Endothelial cell of umbilical vein (primary cell): ENCODE measurements around the gene OR6C6. TPM values are rescaled to one million over a fixed set of nuclear protein-coding genes. Genes with fewer than 3 reads are reported as not detected.

ENCODE experiments used
- BruUV-seq: library from RNA; stranded (reverse); fragments of 400-500 nt; replicated peaks from 2 replicates; lab custom pipeline; 2021; lab: Mats Ljungman, UMichigan
- CTCF ChIA-PET: fragments of 300-600, 350-600 bp; sonication (Branson Sonifier 250); formaldehyde crosslinking; loops from one replicate; lab custom pipeline; 2021; ENCODE audit warnings: antibody characterized with exemption, inconsistent platforms; lab: Charles Lee
- POLR2A ChIA-PET: fragments of 300-600, 350-600 bp; sonication (Branson Sonifier 250); formaldehyde crosslinking; loops from one replicate; lab custom pipeline; 2021; ENCODE audit warnings: antibody characterized with exemption, inconsistent platforms; lab: Charles Lee
- DNase-seq: peaks from one replicate; pipeline ENCODE4 v3.0.0-alpha.2; 2011; ENCODE audit warnings: low read depth, low spot score
- FAIRE-seq: peaks from 2 replicates; lab custom pipeline; 2011; peaks lifted over from hg19 to GRCh38; lab: Jason Lieb, UNC
- H2AFZ ChIP-seq: 2 replicates; pipeline ENCODE4 v1.6.0; 2012; ENCODE audit warnings: low read depth, low read length, control low read depth, inconsistent platforms
- H3K27ac ChIP-seq: 2 replicates; pipeline ENCODE4 v1.5.1; 2011; ENCODE audit warnings: low read depth, mild to moderate bottlenecking, control low read depth, low read length, moderate library complexity; ENCODE audit not compliant: insufficient read depth
- H3K27me3 ChIP-seq, 2 experiments: 2 replicates each; pipeline versions ENCODE4 v1.6.0 to v1.6.1; 2011; ENCODE audit warnings: low read length in 2 of 2, mixed read lengths in 1 of 2; ENCODE audit not compliant: control insufficient read depth in 2 of 2, insufficient read depth in 2 of 2
- H3K36me3 ChIP-seq, 2 experiments: 2 replicates in 1 of 2; 3 replicates in 1 of 2; pipeline ENCODE4 v1.5.1; 2011; ENCODE audit warnings: low read length in 2 of 2, mild to moderate bottlenecking in 1 of 2, moderate library complexity in 1 of 2; ENCODE audit not compliant: control insufficient read depth in 2 of 2, insufficient read depth in 2 of 2; ENCODE audit errors: extremely low read depth in 1 of 2
- H3K4me1 ChIP-seq: 3 replicates; pipeline ENCODE4 v1.5.1; 2011; ENCODE audit warnings: mild to moderate bottlenecking, low read length; ENCODE audit not compliant: control insufficient read depth, insufficient read depth; ENCODE audit errors: extremely low read depth
- H3K4me2 ChIP-seq: 2 replicates; pipeline ENCODE4 v1.6.1; 2011; ENCODE audit warnings: low read length, control low read depth, mixed read lengths; ENCODE audit not compliant: insufficient read depth
- H3K4me3 ChIP-seq, 3 experiments: fragments of 200-600 bp in 1 of 3; sonication (generic), shearing (Covaris generic) in 1 of 3; replicated peaks in 1 of 3; 2 replicates each; pipeline ENCODE4 v1.5.1; 2011 to 2016; ENCODE audit warnings: control low read depth in 3 of 3, low read length in 3 of 3, mild to moderate bottlenecking in 2 of 3, inconsistent platforms in 1 of 3, low read depth in 1 of 3, moderate library complexity in 1 of 3; ENCODE audit not compliant: insufficient read depth in 1 of 3
- H3K79me2 ChIP-seq: 2 replicates; pipeline ENCODE4 v1.6.0; 2012; ENCODE audit warnings: low read length, inconsistent platforms; ENCODE audit not compliant: control insufficient read depth, insufficient read depth
- H3K9ac ChIP-seq: replicated peaks from 2 replicates; pipeline ENCODE3; 2011; ENCODE audit warnings: low read length, control low read depth; ENCODE audit not compliant: insufficient read depth; ENCODE audit errors: extremely low read depth
- H3K9me1 ChIP-seq: replicated peaks from 3 replicates; pipeline ENCODE4 v1.6.0; 2011; ENCODE audit warnings: mild to moderate bottlenecking, low read length; ENCODE audit not compliant: control insufficient read depth, insufficient read depth; ENCODE audit errors: extremely low read depth
- H3K9me3 ChIP-seq: replicated peaks from 2 replicates; pipeline ENCODE4 v1.5.1; 2012; ENCODE audit warnings: low read length, inconsistent platforms; ENCODE audit not compliant: control insufficient read depth, insufficient read depth
- H4K20me1 ChIP-seq: replicated peaks from 2 replicates; pipeline ENCODE3; 2011; ENCODE audit warnings: mild to moderate bottlenecking, low read length; ENCODE audit not compliant: control insufficient read depth, insufficient read depth; ENCODE audit errors: extremely low read depth
- CTCF ChIP-seq, 2 donors: IDR thresholded peaks; 1 replicate in 1 of 2; 2 replicates in 1 of 2; pipeline ENCODE4 v1.5.1; 2011; ENCODE audit warnings: low read length in 2 of 2, mild to moderate bottlenecking in 2 of 2, moderate library complexity in 2 of 2, control low read depth in 1 of 2, inconsistent platforms in 1 of 2, low read depth in 1 of 2; ENCODE audit not compliant: insufficient read depth in 1 of 2; ENCODE audit errors: extremely low read depth in 1 of 2
- EZH2 ChIP-seq: IDR thresholded peaks from 2 replicates; pipeline ENCODE4 v1.6.1; 2012; ENCODE audit warnings: borderline replicate concordance, low read depth, mild to moderate bottlenecking, moderate library complexity, low read length, inconsistent platforms; ENCODE audit not compliant: severe bottlenecking
- FOS ChIP-seq: IDR thresholded peaks from 2 replicates; pipeline ENCODE4 v1.6.1; 2011; ENCODE audit warnings: mild to moderate bottlenecking, low read length, moderate library complexity, borderline replicate concordance; ENCODE audit not compliant: insufficient read depth
- GATA2 ChIP-seq: IDR thresholded peaks from 2 replicates; pipeline ENCODE4 v1.7.0; 2011; ENCODE audit warnings: low read depth, mild to moderate bottlenecking, moderate library complexity, mixed read lengths, low read length; ENCODE audit not compliant: insufficient read length, insufficient read depth
- JUN ChIP-seq: IDR thresholded peaks from 2 replicates; pipeline ENCODE4 v1.6.1; 2011; ENCODE audit warnings: borderline replicate concordance, low read depth; ENCODE audit not compliant: insufficient read length, insufficient read depth
- MAX ChIP-seq: IDR thresholded peaks from 2 replicates; pipeline ENCODE4 v1.6.1; 2011; ENCODE audit not compliant: insufficient read depth, insufficient read length
- MYC ChIP-seq: IDR thresholded peaks from one replicate; pipeline ENCODE4 v1.6.1; 2011; ENCODE audit warnings: mild to moderate bottlenecking, low read depth, low read length
- POLR2A ChIP-seq: IDR thresholded peaks from 2 replicates; pipeline ENCODE4 v1.6.1; 2012; ENCODE audit warnings: low read depth, mild to moderate bottlenecking, control low read depth, low read length
- POLR2AphosphoS5 ChIP-seq: IDR thresholded peaks from 2 replicates; pipeline ENCODE4 v1.6.1; 2012; ENCODE audit warnings: low read depth, mild to moderate bottlenecking, control low read depth, low read length, moderate library complexity; ENCODE audit not compliant: insufficient read depth
- dilution Hi-C: fragments of 300-500 bp; cut with MboI; formaldehyde crosslinking; loops from one replicate; pipeline ENCODE4 v1.15.0; 2019; ENCODE audit warnings: low sequenced_read_pairs; ENCODE audit not compliant: extremely low pct_ligation_motif_present
- intact Hi-C: fragments of 100-400 bp; cut with micrococcal nuclease; formaldehyde crosslinking; loops from one replicate; pipeline ENCODE4 v1.10.0; 2022
- polyA plus RNA-seq, 4 experiments: library from polyadenylated mRNA; depleted of rRNA in 3 of 4; stranded (reverse) in 3 of 4; unstranded in 1 of 4; fragments of >200 nt; gene quantifications; 2 replicates each; pipeline versions ENCODE4 v1.2.1 to v1.2.3, GENCODE V29; 2011 to 2012; ENCODE audit warnings: missing spikeins in 1 of 4
- total RNA-seq: library from RNA; stranded (reverse); gene quantifications from 2 replicates; pipeline ENCODE4 v1.2.3, GENCODE V29; 2021

Gene OR6C6
- total and polyA plus RNA-seq, 2 donors (not counting 3 experiments of a cell fraction or from before 2014, with no cell fraction given), result not detected

- no peak overlapping the region for H2AFZ ChIP-seq
- H3K9ac ChIP-seq, result no peak overlapping the region
- H3K79me2 ChIP-seq, result no peaks in the 10 kb centered on the region
- ChIA-PET CTCF (no interaction called here), POLR2A (no interaction called here)
- dilution Hi-C loops (no loop called here), intact Hi-C loops (no loop called here)
- no peak for FAIRE-seq
- H3K27ac ChIP-seq, result no peak overlapping the region
- no peak overlapping the region for H3K4me3 ChIP-seq
- no peaks in the 10 kb centered on the region for H3K4me1 ChIP-seq
- no peaks in the 10 kb centered on the region for H3K27me3 ChIP-seq
- no peaks in the 10 kb centered on the region for H3K9me1 ChIP-seq
- no peaks in the 10 kb centered on the region for H3K36me3 ChIP-seq
- BruUV-seq, result no TSS peak
- H4K20me1 ChIP-seq, result no peaks in the 10 kb centered on the region
- TF ChIP-seq POLR2AphosphoS5, result no peak
- no peak for TF ChIP-seq GATA2
- no peak for TF ChIP-seq EZH2
- TF ChIP-seq JUN, result no peak
- TF ChIP-seq CTCF (IDR thresholded peaks at IDR 0.05; ENCODE audit: extremely low read depth in 1 of 2, insufficient read depth in 1 of 2, low read depth in 1 of 2, low read length in 2 of 2), result no peak
- TF ChIP-seq POLR2A, result no peak
- no peak for TF ChIP-seq FOS
- TF ChIP-seq MYC, result no peak
- TF ChIP-seq MAX, result no peak
- no peaks in the 10 kb centered on the region for H3K9me3 ChIP-seq
- DNase-seq, result no peak
- H3K4me2 ChIP-seq, result no peak overlapping the region
Measured at GRCh38 chr12:55336002-55336401, 39.6 kb upstream of the OR6C6 start.
